Fibroblast of gingiva (primary cell): Measurements from ENCODE around the gene CAMTA1.

Source experiments
- DNase-seq: peaks from one replicate; pipeline ENCODE4 v3.0.0-alpha.2; 2011; ENCODE audit warnings: low read depth

CAMTA1 gene

GRCh38 chr1:7454052-7454815 is 669.0 kb downstream of the CAMTA1 start:
- DNase-seq = no peak

- DNase-seq = peak; percentile 57
Observed at GRCh38 chr1:7454895-7455784, 669.9 kb downstream of the CAMTA1 start.

- DNase-seq = no peak
Observed at GRCh38 chr1:7455796-7456721, 670.8 kb downstream of the CAMTA1 start.

GRCh38 chr1:7456722-7457082 is 671.4 kb downstream of the CAMTA1 start:
- no peak for DNase-seq

- no peak for DNase-seq
Observed at GRCh38 chr1:7457811-7458210, 672.6 kb downstream of the CAMTA1 start.

- DNase-seq = no peak
Observed at GRCh38 chr1:7458946-7459345, 673.7 kb downstream of the CAMTA1 start.

- no peak for DNase-seq
Observed at GRCh38 chr1:7459914-7460313, 674.7 kb downstream of the CAMTA1 start.

- no peak for DNase-seq
Observed at GRCh38 chr1:7460807-7461206, 675.6 kb downstream of the CAMTA1 start.

GRCh38 chr1:7462617-7463016 is 677.4 kb downstream of the CAMTA1 start:
- DNase-seq = no peak

GRCh38 chr1:7463526-7463925 is 678.3 kb downstream of the CAMTA1 start:
- no peak for DNase-seq

GRCh38 chr1:7464736-7465135 is 679.5 kb downstream of the CAMTA1 start:
- no peak for DNase-seq

- no peak for DNase-seq
Observed at GRCh38 chr1:7467476-7468175, 682.4 kb downstream of the CAMTA1 start.

- no peak for DNase-seq
Observed at GRCh38 chr1:7468248-7468647, 683.0 kb downstream of the CAMTA1 start.

GRCh38 chr1:7469255-7469938 is 684.1 kb downstream of the CAMTA1 start:
- DNase-seq = peak; percentile 63

- peak; percentile 93 for DNase-seq
Observed at GRCh38 chr1:7470904-7471638, 685.8 kb downstream of the CAMTA1 start.

- DNase-seq = peak; percentile 22
Observed at GRCh38 chr1:7471836-7472235, 686.6 kb downstream of the CAMTA1 start.

GRCh38 chr1:7473223-7474142 is 688.2 kb downstream of the CAMTA1 start:
- DNase-seq = no peak

GRCh38 chr1:7474143-7474490 is 688.9 kb downstream of the CAMTA1 start:
- no peak for DNase-seq

- DNase-seq = no peak
Observed at GRCh38 chr1:7474786-7475502, 689.7 kb downstream of the CAMTA1 start.
